ENCODE measurements around the gene NDUFB4. TPM values are rescaled to one million over a fixed set of nuclear protein-coding genes. Genes with fewer than 3 reads are reported as not detected.

NDUFB4 gene
- total and polyA plus RNA-seq, 9 of the 15 experiments (the other 6 are each of a cell fraction or from before 2014, with no cell fraction given): 124 to 670 (median 227) TPM

DNA sequence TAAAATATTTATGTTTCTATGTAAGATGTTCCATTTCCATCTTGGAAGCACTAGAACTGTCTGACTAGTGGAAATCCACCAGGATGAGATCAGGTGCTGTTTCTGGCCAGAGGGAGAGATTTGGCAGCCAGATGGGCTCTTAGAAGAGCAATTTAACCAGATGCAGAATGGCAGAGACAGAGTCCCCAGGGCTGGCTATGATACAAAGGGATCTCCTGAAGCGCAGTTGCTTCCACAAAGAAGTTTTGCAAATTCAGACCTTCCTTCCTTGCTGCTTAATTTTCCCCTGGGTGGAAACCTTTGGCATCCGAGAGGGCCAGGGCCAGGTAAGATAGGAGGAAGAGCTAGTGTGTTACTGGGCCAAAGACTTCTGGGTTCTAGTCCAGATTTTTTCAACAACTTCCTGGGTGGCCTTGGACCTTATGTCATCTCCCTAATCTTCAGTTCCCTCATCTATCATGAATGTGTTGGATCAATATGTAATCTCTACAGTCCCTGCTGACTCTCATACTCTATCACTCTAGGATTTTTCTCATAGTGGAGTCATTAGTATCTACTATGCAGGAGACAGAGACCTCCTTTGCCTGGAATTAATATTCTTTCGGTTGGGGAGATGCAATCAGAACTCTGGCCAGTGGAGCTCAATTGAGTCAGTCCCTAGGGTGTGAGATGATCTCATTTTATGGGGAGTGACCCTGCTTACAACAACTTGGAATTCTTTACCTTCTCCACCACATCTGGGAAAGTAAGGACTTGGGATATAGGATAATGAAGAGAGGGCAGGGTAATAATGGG is 41.1 kb upstream of the NDUFB4 start (continued):
- TF ChIP-seq JUN (IDR thresholded peaks at IDR 0.05; ENCODE audit: borderline replicate concordance, low read depth, low read length) (no peak), JUN (CRISPR knock-in tag; IDR thresholded peaks at IDR 0.05; ENCODE audit: borderline replicate concordance) (no peak), ZNF696 (CRISPR knock-in tag; conservative IDR thresholded peaks at IDR 0.05) (no peak), KAT7 (CRISPR knock-in tag; IDR thresholded peaks at IDR 0.05; ENCODE audit: borderline replicate concordance) (no peak), TAF7 (tag; IDR thresholded peaks at IDR 0.05) (no peak), FOXA3 (CRISPR knock-in tag; conservative IDR thresholded peaks at IDR 0.05 in 1 of 2, IDR thresholded peaks at IDR 0.05 in 1 of 2) (no peak), ZNF586 (CRISPR knock-in tag; conservative IDR thresholded peaks at IDR 0.05) (no peak)
- TF ChIP-seq, protein P1, sequence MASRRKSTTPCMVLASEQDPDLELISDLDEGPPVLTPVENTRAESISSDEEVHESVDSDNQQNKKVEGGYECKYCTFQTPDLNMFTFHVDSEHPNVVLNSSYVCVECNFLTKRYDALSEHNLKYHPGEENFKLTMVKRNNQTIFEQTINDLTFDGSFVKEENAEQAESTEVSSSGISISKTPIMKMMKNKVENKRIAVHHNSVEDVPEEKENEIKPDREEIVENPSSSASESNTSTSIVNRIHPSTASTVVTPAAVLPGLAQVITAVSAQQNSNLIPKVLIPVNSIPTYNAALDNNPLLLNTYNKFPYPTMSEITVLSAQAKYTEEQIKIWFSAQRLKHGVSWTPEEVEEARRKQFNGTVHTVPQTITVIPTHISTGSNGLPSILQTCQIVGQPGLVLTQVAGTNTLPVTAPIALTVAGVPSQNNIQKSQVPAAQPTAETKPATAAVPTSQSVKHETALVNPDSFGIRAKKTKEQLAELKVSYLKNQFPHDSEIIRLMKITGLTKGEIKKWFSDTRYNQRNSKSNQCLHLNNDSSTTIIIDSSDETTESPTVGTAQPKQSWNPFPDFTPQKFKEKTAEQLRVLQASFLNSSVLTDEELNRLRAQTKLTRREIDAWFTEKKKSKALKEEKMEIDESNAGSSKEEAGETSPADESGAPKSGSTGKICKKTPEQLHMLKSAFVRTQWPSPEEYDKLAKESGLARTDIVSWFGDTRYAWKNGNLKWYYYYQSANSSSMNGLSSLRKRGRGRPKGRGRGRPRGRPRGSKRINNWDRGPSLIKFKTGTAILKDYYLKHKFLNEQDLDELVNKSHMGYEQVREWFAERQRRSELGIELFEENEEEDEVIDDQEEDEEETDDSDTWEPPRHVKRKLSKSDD (conservative IDR thresholded peaks at IDR 0.05; ENCODE audit: low read length): no peak
- TF ChIP-seq, protein P2, sequence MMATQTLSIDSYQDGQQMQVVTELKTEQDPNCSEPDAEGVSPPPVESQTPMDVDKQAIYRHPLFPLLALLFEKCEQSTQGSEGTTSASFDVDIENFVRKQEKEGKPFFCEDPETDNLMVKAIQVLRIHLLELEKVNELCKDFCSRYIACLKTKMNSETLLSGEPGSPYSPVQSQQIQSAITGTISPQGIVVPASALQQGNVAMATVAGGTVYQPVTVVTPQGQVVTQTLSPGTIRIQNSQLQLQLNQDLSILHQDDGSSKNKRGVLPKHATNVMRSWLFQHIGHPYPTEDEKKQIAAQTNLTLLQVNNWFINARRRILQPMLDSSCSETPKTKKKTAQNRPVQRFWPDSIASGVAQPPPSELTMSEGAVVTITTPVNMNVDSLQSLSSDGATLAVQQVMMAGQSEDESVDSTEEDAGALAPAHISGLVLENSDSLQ (IDR thresholded peaks at IDR 0.05): no peak

Data from K562 (cell line).